Right lobe of liver (tissue), 4 donors: Measurements from ENCODE around the gene BMP2K.

ENCODE experiments used
- CTCF ChIP-seq, 4 donors: fragments of 200-600 bp in 3 of 4; fragments of 450-650 bp in 1 of 4; IDR thresholded peaks; one replicate each; pipeline versions ENCODE4 v1.5.1 to v1.8.0; 2016 to 2022; ENCODE audit warnings: antibody characterized with exemption in 4 of 4, mild to moderate bottlenecking in 2 of 4
- POLR2A ChIP-seq: fragments of 450-650 bp; IDR thresholded peaks from one replicate; pipeline ENCODE4 v1.6.1; 2017; ENCODE audit warnings: antibody characterized with exemption, mild to moderate bottlenecking
- donor health status: DM: no; HTN: no; CAD: no.
- donor health status: DM: no; HTN: no; CAD: no.
- donor health status: DM: no; HTN: yes; CAD: no.

DNA sequence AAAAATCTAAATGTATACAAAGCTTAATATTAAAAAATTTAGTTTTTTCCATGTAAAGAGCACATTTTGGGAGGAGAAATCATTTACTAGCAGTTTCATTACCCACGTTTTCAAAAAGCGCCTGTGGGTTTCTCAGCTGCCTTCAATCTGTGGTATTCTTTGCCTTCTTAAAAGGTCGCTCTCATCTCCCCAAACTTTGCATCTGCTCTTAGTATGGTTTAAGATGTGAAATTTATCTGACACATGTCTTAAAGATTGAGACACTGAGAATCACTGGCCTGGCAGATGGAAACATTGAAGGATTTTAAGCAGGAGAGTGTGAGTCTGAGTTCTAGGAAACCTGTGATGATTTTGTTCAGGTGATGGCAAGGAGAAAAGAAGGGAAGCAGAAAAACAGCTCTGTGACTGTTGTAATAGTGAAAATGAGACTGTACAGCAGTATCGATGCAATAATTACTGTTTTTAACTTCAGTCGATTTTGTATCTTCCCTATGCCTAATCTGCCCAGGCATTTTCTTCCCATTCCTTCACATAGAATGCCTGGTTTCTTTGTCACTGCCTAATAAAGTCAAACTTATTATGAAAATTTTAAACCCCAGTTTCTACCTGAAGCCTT, 87.2 kb downstream of the BMP2K start:
- TF ChIP-seq POLR2A (no peak), CTCF (IDR thresholded peaks at IDR 0.05) (no peak)
